GM23338 (cell line): ENCODE results near the gene SEC23A. TPM values are rescaled to one million over a fixed set of nuclear protein-coding genes. Genes with fewer than 3 reads are reported as not detected.

Experiments
- ATAC-seq: fragments of 200-7000 bp; cut with Tn5 transposase; 3 replicates; pipeline ENCODE4 v1.9.1; 2020
- DNase-seq: peaks from one replicate; pipeline ENCODE4 v3.0.0-alpha.2; 2015; ENCODE audit warnings: low spot score
- H2AFZ ChIP-seq: fragments of 200-600 bp; sonication (generic); 2 replicates; pipeline ENCODE4 v1.8.0; 2016; ENCODE audit warnings: antibody characterized with exemption, mild to moderate bottlenecking, moderate library complexity
- H3F3A ChIP-seq: fragments of 200-600 bp; sonication (generic); replicated peaks from 2 replicates; pipeline ENCODE4 v1.8.0; 2017; ENCODE audit warnings: antibody characterized with exemption, mixed run types, low read depth
- H3K27ac ChIP-seq: fragments of 200-600 bp; sonication (generic); 2 replicates; pipeline ENCODE4 v1.6.1; 2016; ENCODE audit warnings: low read depth
- H3K27me3 ChIP-seq: fragments of 200-600 bp; sonication (generic); 2 replicates; pipeline ENCODE4 v1.8.0; 2016; ENCODE audit warnings: mild to moderate bottlenecking, mixed run types, moderate library complexity; ENCODE audit not compliant: insufficient read depth
- H3K36me3 ChIP-seq: fragments of 200-600 bp; sonication (generic); 2 replicates; pipeline ENCODE4 v1.8.0; 2016; ENCODE audit warnings: mild to moderate bottlenecking; ENCODE audit not compliant: insufficient read depth
- H3K4me1 ChIP-seq: fragments of 200-600 bp; sonication (generic); 2 replicates; pipeline ENCODE4 v1.8.0; 2016; ENCODE audit warnings: mild to moderate bottlenecking, moderate library complexity; ENCODE audit not compliant: insufficient read depth
- H3K4me2 ChIP-seq: fragments of 200-600 bp; sonication (generic); 2 replicates; pipeline ENCODE4 v1.7.1; 2017; ENCODE audit warnings: mixed run types
- H3K4me3 ChIP-seq: fragments of 200-600 bp; sonication (generic); 2 replicates; pipeline ENCODE4 v1.6.1; 2016; ENCODE audit warnings: mixed run types
- H3K79me2 ChIP-seq: fragments of 200-600 bp; sonication (generic); replicated peaks from 2 replicates; pipeline ENCODE4 v1.8.0; 2017; ENCODE audit warnings: mild to moderate bottlenecking; ENCODE audit not compliant: insufficient read depth
- H3K9me2 ChIP-seq: fragments of 200-600 bp; sonication (generic); 2 replicates; pipeline ENCODE4 v1.8.0; 2017; ENCODE audit not compliant: insufficient read depth
- H4K20me1 ChIP-seq: fragments of 200-600 bp; sonication (generic); replicated peaks from 2 replicates; pipeline ENCODE4 v1.8.0; 2017; ENCODE audit warnings: mild to moderate bottlenecking; ENCODE audit not compliant: insufficient read depth
- H3K27ac Mint-ChIP-seq: 2 replicates; pipeline ENCODE4 v1.8.0; 2020; ENCODE audit warnings: inconsistent platforms, mild to moderate bottlenecking, moderate library complexity, mixed read lengths
- H3K27me3 Mint-ChIP-seq: 3 replicates; pipeline ENCODE4 v1.8.0; 2022; ENCODE audit warnings: low read depth, mild to moderate bottlenecking, moderate library complexity, mixed read lengths, inconsistent platforms; ENCODE audit not compliant: insufficient read depth, poor library complexity
- H3K36me3 Mint-ChIP-seq: 3 replicates; pipeline ENCODE4 v1.8.0; 2021; ENCODE audit warnings: low read depth, mild to moderate bottlenecking, inconsistent platforms, moderate library complexity, mixed read lengths
- H3K4me1 Mint-ChIP-seq: 3 replicates; pipeline ENCODE4 v1.8.0; 2020; ENCODE audit warnings: mild to moderate bottlenecking, inconsistent platforms, mixed read lengths
- H3K4me3 Mint-ChIP-seq: 3 replicates; pipeline ENCODE4 v1.8.0; 2021; ENCODE audit warnings: moderate library complexity, mild to moderate bottlenecking, inconsistent platforms, mixed read lengths
- H3K9me3 Mint-ChIP-seq: 3 replicates; pipeline ENCODE4 v1.8.0; 2020; ENCODE audit warnings: moderate library complexity, mild to moderate bottlenecking, inconsistent platforms, mixed read lengths
- CREB1 ChIP-seq: fragments of 250-450 bp; sonication (Bioruptor Pico); IDR thresholded peaks from 2 replicates; pipeline ENCODE4 v1.5.0; 2020; ENCODE audit warnings: low read depth, mild to moderate bottlenecking, moderate library complexity
- EZH2phosphoT487 ChIP-seq: fragments of 200-600 bp; sonication (generic); IDR thresholded peaks from one replicate; pipeline ENCODE4 v1.8.1; 2018; ENCODE audit warnings: antibody characterized with exemption; ENCODE audit not compliant: unreplicated experiment
- JUNB ChIP-seq: IDR thresholded peaks from one replicate; pipeline ENCODE4 v1.6.1; 2016; ENCODE audit warnings: antibody characterized with exemption; ENCODE audit not compliant: unreplicated experiment
- NANOG ChIP-seq: IDR thresholded peaks from 2 replicates; pipeline ENCODE4 v1.6.1; 2016; ENCODE audit warnings: antibody characterized with exemption, borderline replicate concordance
- POLR2AphosphoS5 ChIP-seq: IDR thresholded peaks from 2 replicates; pipeline ENCODE4 v1.6.1; 2016; ENCODE audit warnings: antibody characterized with exemption, low read depth
- STAT1 ChIP-seq: IDR thresholded peaks from one replicate; pipeline ENCODE4 v1.6.1; 2016; ENCODE audit warnings: antibody characterized with exemption; ENCODE audit not compliant: unreplicated experiment
- ZNF331 ChIP-seq: fragments of 250-450 bp; sonication (Bioruptor Pico); IDR thresholded peaks from 2 replicates; pipeline ENCODE4 v1.5.0; 2020; ENCODE audit warnings: low read depth, mild to moderate bottlenecking, moderate library complexity
- polyA plus RNA-seq: library from polyadenylated mRNA; unstranded; fragments of >200 nt; fragmentation: Nextera tagmentation; extraction: Ambion mirVana; gene quantifications from 2 replicates; pipeline ENCODE4 v1.2.1, GENCODE V29; 2016
- total RNA-seq: library from RNA; depleted of rRNA; stranded (reverse); fragments of >200 nt; shearing (Covaris generic); gene quantifications from 2 replicates; pipeline ENCODE4 v1.2.3, GENCODE V29; 2014
- TF ChIP-seq, protein P1 (sequence below): fragments of 250-450 bp; sonication (Bioruptor Pico); IDR thresholded peaks from 2 replicates; pipeline ENCODE4 v1.5.0; 2020; ENCODE audit warnings: mild to moderate bottlenecking, moderate library complexity
- TF ChIP-seq, protein P2 (sequence below): IDR thresholded peaks from 2 replicates; pipeline ENCODE4 v1.6.1; 2016; ENCODE audit warnings: antibody characterized with exemption
- TF ChIP-seq, protein P3 (sequence below): IDR thresholded peaks from one replicate; pipeline ENCODE4 v1.6.1; 2018; ENCODE audit warnings: antibody characterized with exemption; ENCODE audit not compliant: unreplicated experiment

Gene SEC23A
- total and polyA plus RNA-seq, 2 experiments from 2014 or later = 22.7 to 89.9 TPM

DNA sequence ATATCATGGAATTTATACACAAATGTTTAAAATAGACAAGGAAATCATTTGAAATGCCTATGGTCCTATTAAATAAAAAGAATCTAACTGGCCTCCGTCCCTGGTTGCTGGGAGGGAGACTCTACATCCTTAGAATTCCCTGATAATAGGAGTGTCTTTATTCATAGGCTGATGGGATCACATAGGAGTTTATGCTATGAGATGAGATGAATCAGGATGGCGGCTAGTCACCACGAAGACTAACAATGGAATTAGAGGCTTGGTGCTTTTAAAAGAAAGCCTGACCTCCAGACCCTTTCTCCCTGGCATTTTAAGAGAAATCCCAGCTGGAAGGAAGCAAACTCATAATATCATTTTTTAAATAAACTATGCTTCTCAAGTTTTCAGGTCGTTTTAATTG is 69.7 kb downstream of the SEC23A start (continued):
- TF ChIP-seq, protein P1, sequence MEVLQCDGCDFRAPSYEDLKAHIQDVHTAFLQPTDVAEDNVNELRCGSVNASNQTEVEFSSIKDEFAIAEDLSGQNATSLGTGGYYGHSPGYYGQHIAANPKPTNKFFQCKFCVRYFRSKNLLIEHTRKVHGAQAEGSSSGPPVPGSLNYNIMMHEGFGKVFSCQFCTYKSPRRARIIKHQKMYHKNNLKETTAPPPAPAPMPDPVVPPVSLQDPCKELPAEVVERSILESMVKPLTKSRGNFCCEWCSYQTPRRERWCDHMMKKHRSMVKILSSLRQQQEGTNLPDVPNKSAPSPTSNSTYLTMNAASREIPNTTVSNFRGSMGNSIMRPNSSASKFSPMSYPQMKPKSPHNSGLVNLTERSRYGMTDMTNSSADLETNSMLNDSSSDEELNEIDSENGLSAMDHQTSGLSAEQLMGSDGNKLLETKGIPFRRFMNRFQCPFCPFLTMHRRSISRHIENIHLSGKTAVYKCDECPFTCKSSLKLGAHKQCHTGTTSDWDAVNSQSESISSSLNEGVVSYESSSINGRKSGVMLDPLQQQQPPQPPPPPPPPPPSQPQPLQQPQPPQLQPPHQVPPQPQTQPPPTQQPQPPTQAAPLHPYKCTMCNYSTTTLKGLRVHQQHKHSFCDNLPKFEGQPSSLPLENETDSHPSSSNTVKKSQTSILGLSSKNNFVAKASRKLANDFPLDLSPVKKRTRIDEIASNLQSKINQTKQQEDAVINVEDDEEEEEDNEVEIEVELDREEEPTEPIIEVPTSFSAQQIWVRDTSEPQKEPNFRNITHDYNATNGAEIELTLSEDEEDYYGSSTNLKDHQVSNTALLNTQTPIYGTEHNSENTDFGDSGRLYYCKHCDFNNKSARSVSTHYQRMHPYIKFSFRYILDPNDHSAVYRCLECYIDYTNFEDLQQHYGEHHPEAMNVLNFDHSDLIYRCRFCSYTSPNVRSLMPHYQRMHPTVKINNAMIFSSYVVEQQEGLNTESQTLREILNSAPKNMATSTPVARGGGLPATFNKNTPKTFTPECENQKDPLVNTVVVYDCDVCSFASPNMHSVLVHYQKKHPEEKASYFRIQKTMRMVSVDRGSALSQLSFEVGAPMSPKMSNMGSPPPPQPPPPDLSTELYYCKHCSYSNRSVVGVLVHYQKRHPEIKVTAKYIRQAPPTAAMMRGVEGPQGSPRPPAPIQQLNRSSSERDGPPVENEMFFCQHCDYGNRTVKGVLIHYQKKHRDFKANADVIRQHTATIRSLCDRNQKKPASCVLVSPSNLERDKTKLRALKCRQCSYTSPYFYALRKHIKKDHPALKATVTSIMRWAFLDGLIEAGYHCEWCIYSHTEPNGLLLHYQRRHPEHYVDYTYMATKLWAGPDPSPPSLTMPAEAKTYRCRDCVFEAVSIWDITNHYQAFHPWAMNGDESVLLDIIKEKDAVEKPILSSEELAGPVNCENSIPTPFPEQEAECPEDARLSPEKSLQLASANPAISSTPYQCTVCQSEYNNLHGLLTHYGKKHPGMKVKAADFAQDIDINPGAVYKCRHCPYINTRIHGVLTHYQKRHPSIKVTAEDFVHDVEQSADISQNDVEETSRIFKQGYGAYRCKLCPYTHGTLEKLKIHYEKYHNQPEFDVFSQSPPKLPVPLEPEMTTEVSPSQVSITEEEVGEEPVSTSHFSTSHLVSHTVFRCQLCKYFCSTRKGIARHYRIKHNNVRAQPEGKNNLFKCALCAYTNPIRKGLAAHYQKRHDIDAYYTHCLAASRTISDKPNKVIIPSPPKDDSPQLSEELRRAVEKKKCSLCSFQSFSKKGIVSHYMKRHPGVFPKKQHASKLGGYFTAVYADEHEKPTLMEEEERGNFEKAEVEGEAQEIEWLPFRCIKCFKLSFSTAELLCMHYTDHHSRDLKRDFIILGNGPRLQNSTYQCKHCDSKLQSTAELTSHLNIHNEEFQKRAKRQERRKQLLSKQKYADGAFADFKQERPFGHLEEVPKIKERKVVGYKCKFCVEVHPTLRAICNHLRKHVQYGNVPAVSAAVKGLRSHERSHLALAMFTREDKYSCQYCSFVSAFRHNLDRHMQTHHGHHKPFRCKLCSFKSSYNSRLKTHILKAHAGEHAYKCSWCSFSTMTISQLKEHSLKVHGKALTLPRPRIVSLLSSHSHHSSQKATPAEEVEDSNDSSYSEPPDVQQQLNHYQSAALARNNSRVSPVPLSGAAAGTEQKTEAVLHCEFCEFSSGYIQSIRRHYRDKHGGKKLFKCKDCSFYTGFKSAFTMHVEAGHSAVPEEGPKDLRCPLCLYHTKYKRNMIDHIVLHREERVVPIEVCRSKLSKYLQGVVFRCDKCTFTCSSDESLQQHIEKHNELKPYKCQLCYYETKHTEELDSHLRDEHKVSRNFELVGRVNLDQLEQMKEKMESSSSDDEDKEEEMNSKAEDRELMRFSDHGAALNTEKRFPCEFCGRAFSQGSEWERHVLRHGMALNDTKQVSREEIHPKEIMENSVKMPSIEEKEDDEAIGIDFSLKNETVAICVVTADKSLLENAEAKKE (CRISPR knock-in tag) = no peak
- TF ChIP-seq EZH2phosphoT487 (no peak), ZNF331 (CRISPR knock-in tag) (no peak), STAT1 (no peak), CREB1 (CRISPR knock-in tag) (no peak)

DNA sequence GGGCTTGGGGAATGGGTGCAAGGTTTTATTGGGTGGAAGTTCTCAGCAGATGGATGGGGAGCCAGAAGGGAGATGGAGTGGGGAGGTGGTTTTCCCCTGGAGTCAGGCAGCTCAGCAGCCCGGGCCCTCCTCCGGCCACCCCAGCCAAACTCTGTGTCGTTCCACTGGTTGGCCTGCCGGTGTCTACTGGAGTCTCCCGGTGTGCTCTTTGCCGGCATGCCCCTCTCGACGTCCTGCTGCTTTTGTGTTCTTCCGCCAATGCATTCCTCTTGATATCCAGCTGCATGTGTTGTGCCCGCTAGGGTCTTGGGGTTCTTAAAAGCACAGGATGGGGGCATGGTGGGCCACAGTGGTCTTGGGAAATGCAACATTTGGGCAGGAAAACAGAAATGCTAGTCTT is 72.8 kb downstream of the SEC23A start:
- Mint-ChIP-seq H3K4me3 (no peak overlapping the region), H3K4me1 (no peaks in the 10 kb centered on the region; the same call in 2 of the 3 replicates), H3K36me3 (peaks cover 18% of the 10 kb centered on the region; the same call in 2 of the 3 replicates), H3K27me3 (peaks cover 1% of the 10 kb centered on the region), H3K27ac (peak overlapping the region; percentile 56), H3K9me3 (no peaks in the 10 kb centered on the region)
- no peak overlapping the region for H3K4me2 ChIP-seq
- no peaks in the 10 kb centered on the region for H3K79me2 ChIP-seq
- H3K27ac ChIP-seq = no peak overlapping the region
- no peak overlapping the region for H3K4me3 ChIP-seq
- H2AFZ ChIP-seq = no peak overlapping the region
- DNase-seq (no peak), ATAC-seq (peak; percentile 30; the same call in 1 of the 3 replicates)
- no peaks in the 10 kb centered on the region for H3K9me2 ChIP-seq
- no peaks in the 10 kb centered on the region for H3K27me3 ChIP-seq
- H3K36me3 ChIP-seq = peaks cover 8% of the 10 kb centered on the region; the same call in 1 of the 2 replicates
- no peaks in the 10 kb centered on the region for H3F3A ChIP-seq
- no peaks in the 10 kb centered on the region for H4K20me1 ChIP-seq
- H3K4me1 ChIP-seq = no peaks in the 10 kb centered on the region
- TF ChIP-seq STAT1 = no peak
- no peak for TF ChIP-seq POLR2AphosphoS5
- TF ChIP-seq, protein P2, sequence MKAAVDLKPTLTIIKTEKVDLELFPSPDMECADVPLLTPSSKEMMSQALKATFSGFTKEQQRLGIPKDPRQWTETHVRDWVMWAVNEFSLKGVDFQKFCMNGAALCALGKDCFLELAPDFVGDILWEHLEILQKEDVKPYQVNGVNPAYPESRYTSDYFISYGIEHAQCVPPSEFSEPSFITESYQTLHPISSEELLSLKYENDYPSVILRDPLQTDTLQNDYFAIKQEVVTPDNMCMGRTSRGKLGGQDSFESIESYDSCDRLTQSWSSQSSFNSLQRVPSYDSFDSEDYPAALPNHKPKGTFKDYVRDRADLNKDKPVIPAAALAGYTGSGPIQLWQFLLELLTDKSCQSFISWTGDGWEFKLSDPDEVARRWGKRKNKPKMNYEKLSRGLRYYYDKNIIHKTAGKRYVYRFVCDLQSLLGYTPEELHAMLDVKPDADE = no peak
- no peak for TF ChIP-seq CREB1 (CRISPR knock-in tag)
- TF ChIP-seq, protein P3, sequence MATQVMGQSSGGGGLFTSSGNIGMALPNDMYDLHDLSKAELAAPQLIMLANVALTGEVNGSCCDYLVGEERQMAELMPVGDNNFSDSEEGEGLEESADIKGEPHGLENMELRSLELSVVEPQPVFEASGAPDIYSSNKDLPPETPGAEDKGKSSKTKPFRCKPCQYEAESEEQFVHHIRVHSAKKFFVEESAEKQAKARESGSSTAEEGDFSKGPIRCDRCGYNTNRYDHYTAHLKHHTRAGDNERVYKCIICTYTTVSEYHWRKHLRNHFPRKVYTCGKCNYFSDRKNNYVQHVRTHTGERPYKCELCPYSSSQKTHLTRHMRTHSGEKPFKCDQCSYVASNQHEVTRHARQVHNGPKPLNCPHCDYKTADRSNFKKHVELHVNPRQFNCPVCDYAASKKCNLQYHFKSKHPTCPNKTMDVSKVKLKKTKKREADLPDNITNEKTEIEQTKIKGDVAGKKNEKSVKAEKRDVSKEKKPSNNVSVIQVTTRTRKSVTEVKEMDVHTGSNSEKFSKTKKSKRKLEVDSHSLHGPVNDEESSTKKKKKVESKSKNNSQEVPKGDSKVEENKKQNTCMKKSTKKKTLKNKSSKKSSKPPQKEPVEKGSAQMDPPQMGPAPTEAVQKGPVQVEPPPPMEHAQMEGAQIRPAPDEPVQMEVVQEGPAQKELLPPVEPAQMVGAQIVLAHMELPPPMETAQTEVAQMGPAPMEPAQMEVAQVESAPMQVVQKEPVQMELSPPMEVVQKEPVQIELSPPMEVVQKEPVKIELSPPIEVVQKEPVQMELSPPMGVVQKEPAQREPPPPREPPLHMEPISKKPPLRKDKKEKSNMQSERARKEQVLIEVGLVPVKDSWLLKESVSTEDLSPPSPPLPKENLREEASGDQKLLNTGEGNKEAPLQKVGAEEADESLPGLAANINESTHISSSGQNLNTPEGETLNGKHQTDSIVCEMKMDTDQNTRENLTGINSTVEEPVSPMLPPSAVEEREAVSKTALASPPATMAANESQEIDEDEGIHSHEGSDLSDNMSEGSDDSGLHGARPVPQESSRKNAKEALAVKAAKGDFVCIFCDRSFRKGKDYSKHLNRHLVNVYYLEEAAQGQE = no peak
- no peak for TF ChIP-seq NANOG
- TF ChIP-seq ZNF331 (CRISPR knock-in tag) = no peak
- TF ChIP-seq JUNB = no peak
